ENCODE results near the gene TUBB. TPM values are rescaled to one million over a fixed set of nuclear protein-coding genes. Genes with fewer than 3 reads are reported as not detected.

TUBB gene
- total and polyA plus RNA-seq, 2 donors (not counting 1 experiment from before 2014, with no cell fraction given) = 102 to 295 TPM

GRCh38 chr6:30725713-30726505 is 5.8 kb downstream of the TUBB start:
- POLR2A ChIA-PET = interaction anchor here (0.7 to 1.5 kb wide), 2 partner anchors 47 to 236 kb away, joined by 3 to 13 read pairs; no protein-coding TSS in a partner anchor
- Histone ChIP-seq H3K36me3 (replicated peaks in 1 of 2; ENCODE audit: control extremely low read depth in 1 of 2, control insufficient read depth in 1 of 2, extremely low read depth in 1 of 2, insufficient read depth in 2 of 2, low read length in 1 of 2) (peaks cover 6 to 60% of the 10 kb centered on the region in 2 experiments), H3K4me1 (ENCODE audit: control insufficient read depth in 2 of 2, insufficient read depth in 2 of 2, low read length in 2 of 2) (peaks cover 21 to 31% of the 10 kb centered on the region in 2 donors)

More at GRCh38 chr6:30725713-30726505, 5.8 kb downstream of the TUBB start:
- no peak for DNase-seq
- WGBS (ENCODE audit: insufficient coverage) = 40% methylated on average over 1 of the region's 3 CpGs
- peaks cover 90% of the 10 kb centered on the region for H3K79me2 ChIP-seq (ENCODE audit: control insufficient read depth, insufficient read depth, low read length)
- no peak for ATAC-seq (ENCODE audit: low read depth)
- H2AFZ ChIP-seq (ENCODE audit: insufficient read depth, low read depth, low read length, poor library complexity, severe bottlenecking) = no peak overlapping the region
- H3K27me3 Mint-ChIP-seq = no peaks in the 10 kb centered on the region
- H3K4me3 Mint-ChIP-seq = no peak overlapping the region
- intact Hi-C loops (cut with micrococcal nuclease) = no loop called here
- H3K9me3 ChIP-seq (ENCODE audit: control extremely low read depth in 1 of 3, control insufficient read depth in 2 of 3, insufficient read depth in 1 of 3, low read length in 2 of 3) = no peaks in the 10 kb centered on the region
- peaks cover 47% of the 10 kb centered on the region for H3K4me1 Mint-ChIP-seq
- H3K9ac ChIP-seq (ENCODE audit: low read length) = no peak overlapping the region
- peak overlapping the region in 1 of 2 donors; percentile 40 for H3K27ac ChIP-seq (ENCODE audit: low read length in 2 of 2)
- no peaks in the 10 kb centered on the region for H3K27me3 ChIP-seq (replicated peaks in 1 of 4; ENCODE audit: control extremely low read depth in 1 of 4, control insufficient read depth in 3 of 4, insufficient read depth in 4 of 4, low read length in 3 of 4)
- no peak for TF ChIP-seq CTCF (IDR thresholded peaks at IDR 0.05)
- no peak for TF ChIP-seq EZH2 (IDR thresholded peaks at IDR 0.05; ENCODE audit: borderline replicate concordance, insufficient read depth, low read depth, low read length, poor library complexity, severe bottlenecking)
- H3K9me3 Mint-ChIP-seq (ENCODE audit: insufficient read depth) = no peaks in the 10 kb centered on the region
- H3K27ac Mint-ChIP-seq = peak overlapping the region; percentile 59
- no peak overlapping the region for H3K4me3 ChIP-seq (ENCODE audit: control extremely low read depth in 1 of 5, extremely low read depth in 1 of 5, insufficient read depth in 1 of 5, low read depth in 2 of 5, low read length in 4 of 5)
- no peak overlapping the region for H3K4me2 ChIP-seq (replicated peaks; ENCODE audit: low read depth, low read length, poor library complexity, severe bottlenecking)
- CTCF ChIA-PET = interaction anchor here (1.0 to 22.5 kb wide), 5 partner anchors 16 to 243 kb away, joined by 3 to 963 read pairs (median 116); partner anchors contain the start of genes DHX16 and NRM
- peaks cover 44% of the 10 kb centered on the region for H4K20me1 ChIP-seq (ENCODE audit: control insufficient read depth, insufficient read depth, low read length, poor library complexity, severe bottlenecking)

All from B cell (primary cell).